ENCODE measurements around the gene ATP2B2. TPM values are rescaled to one million over a fixed set of nuclear protein-coding genes. Genes with fewer than 3 reads are reported as not detected.

The ATP2B2 gene
- total RNA-seq, 1 donor from 2014 or later = 0.06 TPM

GRCh38 chr3:10342781-10343180 lies 162.6 kb downstream of the ATP2B2 start:
- no peaks in the 10 kb centered on the region for H3K36me3 ChIP-seq
- ATAC-seq = no peak
- TF ChIP-seq, protein P1, sequence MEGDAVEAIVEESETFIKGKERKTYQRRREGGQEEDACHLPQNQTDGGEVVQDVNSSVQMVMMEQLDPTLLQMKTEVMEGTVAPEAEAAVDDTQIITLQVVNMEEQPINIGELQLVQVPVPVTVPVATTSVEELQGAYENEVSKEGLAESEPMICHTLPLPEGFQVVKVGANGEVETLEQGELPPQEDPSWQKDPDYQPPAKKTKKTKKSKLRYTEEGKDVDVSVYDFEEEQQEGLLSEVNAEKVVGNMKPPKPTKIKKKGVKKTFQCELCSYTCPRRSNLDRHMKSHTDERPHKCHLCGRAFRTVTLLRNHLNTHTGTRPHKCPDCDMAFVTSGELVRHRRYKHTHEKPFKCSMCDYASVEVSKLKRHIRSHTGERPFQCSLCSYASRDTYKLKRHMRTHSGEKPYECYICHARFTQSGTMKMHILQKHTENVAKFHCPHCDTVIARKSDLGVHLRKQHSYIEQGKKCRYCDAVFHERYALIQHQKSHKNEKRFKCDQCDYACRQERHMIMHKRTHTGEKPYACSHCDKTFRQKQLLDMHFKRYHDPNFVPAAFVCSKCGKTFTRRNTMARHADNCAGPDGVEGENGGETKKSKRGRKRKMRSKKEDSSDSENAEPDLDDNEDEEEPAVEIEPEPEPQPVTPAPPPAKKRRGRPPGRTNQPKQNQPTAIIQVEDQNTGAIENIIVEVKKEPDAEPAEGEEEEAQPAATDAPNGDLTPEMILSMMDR (IDR thresholded peaks at IDR 0.05) = no peak
- no peak for DNase-seq
- no peaks in the 10 kb centered on the region for H3K9me3 ChIP-seq
- no peak overlapping the region for H3K27ac ChIP-seq
- no peaks in the 10 kb centered on the region for H3K27me3 ChIP-seq
- intact Hi-C loops (cut with DNase I) = loop anchor here (5.0 kb wide), 1 partner anchor 395 kb away; no protein-coding TSS in a partner anchor
- H3K4me3 ChIP-seq = no peak overlapping the region
- H3K4me1 ChIP-seq = no peaks in the 10 kb centered on the region

DNA sequence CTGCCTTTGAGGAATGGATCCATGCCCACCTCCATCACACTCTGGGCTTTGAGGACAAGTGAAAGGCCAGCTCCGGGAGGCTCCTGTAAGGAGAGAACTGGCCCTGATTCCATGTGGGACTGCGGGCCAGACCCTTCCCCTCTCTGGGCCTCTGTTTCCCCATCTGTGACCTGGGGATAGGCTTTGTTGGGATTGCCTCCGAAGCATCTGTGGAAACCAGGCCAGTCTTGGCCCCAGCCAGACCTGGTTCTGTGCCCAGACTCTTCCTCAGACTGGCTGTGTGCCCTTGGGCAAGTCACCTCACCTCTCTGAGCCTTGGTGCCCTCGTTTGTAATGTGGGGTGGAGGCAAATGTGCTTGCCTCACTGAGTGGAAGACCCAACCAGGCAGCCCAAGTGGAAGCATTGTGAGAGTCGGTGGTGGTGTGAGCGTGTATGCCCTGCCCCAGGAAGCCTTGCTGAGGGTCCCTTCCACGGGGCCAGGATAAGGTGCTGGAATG lies 163.4 kb downstream of the ATP2B2 start:
- TF ChIP-seq, protein P1 (IDR thresholded peaks at IDR 0.05) = no peak
- Histone ChIP-seq H3K27ac (no peak overlapping the region), H3K4me3 (no peak overlapping the region), H3K36me3 (no peaks in the 10 kb centered on the region), H3K9me3 (no peaks in the 10 kb centered on the region), H3K4me1 (no peaks in the 10 kb centered on the region), H3K27me3 (no peaks in the 10 kb centered on the region)
- no peak for ATAC-seq
- intact Hi-C loops (cut with DNase I) = loop anchor here (5.0 kb wide), 1 partner anchor 395 kb away; no protein-coding TSS in a partner anchor
- no peak for DNase-seq

DNA sequence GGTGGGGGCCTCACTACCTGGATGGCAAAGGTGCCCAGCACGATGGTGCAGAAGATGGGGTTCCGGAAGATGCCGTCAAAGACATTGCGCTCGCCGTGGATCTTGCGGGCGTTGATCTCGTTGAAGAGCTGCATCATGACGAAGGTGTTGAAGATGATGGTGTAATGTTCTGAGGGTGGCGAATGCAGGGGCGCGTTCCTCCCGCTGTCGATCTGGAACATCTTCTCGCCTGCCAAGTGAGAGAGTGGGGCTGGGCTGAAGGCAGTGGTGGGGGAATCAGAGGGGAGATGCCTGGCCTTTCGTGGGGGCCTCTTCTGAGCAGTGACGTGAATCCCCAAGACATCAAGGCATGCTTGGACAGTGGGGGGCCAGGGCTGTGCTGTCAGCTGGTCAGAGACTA lies 164.9 kb downstream of the ATP2B2 start:
- Histone ChIP-seq H3K36me3 (no peaks in the 10 kb centered on the region), H3K4me1 (no peaks in the 10 kb centered on the region), H3K4me3 (no peak overlapping the region), H3K9me3 (no peaks in the 10 kb centered on the region), H3K27ac (no peak overlapping the region), H3K27me3 (no peaks in the 10 kb centered on the region)
- TF ChIP-seq, protein P1 (IDR thresholded peaks at IDR 0.05) = no peak
- DNase-seq (no peak), ATAC-seq (no peak)
- intact Hi-C loops (cut with DNase I) = loop anchor here (5.0 kb wide), 1 partner anchor 397 kb away; no protein-coding TSS in a partner anchor

GRCh38 chr3:10340046-10340445 lies 165.3 kb downstream of the ATP2B2 start:
- Histone ChIP-seq H3K4me3 (no peak overlapping the region), H3K27me3 (no peaks in the 10 kb centered on the region), H3K36me3 (no peaks in the 10 kb centered on the region), H3K27ac (no peak overlapping the region), H3K9me3 (no peaks in the 10 kb centered on the region), H3K4me1 (no peaks in the 10 kb centered on the region)
- ATAC-seq (no peak), DNase-seq (no peak)
- intact Hi-C loops (cut with DNase I) = loop anchor here (5.0 kb wide), 1 partner anchor 397 kb away; no protein-coding TSS in a partner anchor
- TF ChIP-seq, protein P1 (IDR thresholded peaks at IDR 0.05) = no peak

DNA sequence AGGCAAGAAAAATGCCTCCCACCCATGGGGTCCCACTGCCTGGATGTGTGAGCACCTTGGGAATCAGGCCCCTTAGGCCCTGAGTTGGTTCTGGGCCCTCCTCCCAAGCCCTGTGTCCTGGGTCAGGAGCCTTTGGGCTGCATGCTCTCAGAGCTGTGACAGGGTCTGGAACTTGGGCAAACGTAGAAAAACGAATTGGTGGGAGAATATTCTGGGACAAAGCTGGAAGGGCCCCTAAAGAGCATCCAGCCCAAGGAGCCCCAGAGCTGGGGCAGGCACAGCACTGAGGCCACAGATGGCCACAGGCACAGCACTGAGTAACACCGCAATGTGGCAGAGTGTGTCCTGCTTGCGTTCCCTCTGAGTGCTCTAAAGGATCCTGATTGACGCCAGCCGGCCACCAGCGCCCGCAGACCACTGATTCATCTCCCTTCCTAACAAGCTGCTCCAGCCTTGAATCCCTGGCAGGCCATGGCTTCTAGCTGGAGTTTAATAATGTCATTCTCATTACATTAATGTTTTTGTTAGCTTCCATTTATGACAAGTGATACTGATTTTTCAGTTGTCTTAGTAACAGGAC lies 165.9 kb downstream of the ATP2B2 start:
- no peak for DNase-seq
- Histone ChIP-seq H3K27ac (no peak overlapping the region), H3K4me1 (no peaks in the 10 kb centered on the region), H3K9me3 (no peaks in the 10 kb centered on the region), H3K4me3 (no peak overlapping the region), H3K36me3 (no peaks in the 10 kb centered on the region), H3K27me3 (no peaks in the 10 kb centered on the region)
- intact Hi-C loops (cut with DNase I) = no loop called here
- ATAC-seq = no peak
- TF ChIP-seq, protein P1 (IDR thresholded peaks at IDR 0.05) = no peak

Measured in upper lobe of right lung (tissue), 1 donor.